ENCODE results near the gene L3MBTL4.

L3MBTL4 gene

DNA sequence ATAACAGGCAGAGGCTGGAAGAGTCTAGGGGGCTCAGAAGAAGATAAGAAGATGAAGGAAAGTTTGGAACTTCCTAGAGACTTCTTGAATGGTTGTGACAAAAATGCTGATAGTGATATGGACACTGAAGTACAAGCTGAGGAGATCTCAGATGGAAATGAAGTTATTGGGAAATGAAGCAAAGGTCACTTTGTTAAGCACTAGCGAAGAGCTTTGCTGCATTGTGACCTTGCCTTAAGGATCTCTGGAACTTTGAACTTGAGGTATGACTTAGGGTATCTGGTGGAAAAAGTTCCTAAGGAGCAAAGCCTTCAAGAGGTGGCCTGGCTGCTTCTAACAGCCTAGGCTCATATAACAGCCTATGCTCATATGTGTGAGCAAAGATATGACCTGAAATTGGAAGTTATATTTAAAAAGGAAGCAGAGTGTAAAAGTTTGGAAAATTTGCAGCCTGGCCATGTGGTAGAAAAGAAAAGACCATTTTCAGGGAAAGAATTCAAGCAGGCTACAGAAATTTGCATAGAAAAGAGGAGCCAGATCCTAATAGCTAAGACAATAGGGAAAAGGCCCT is 91.3 kb downstream of the L3MBTL4 start:
- Histone ChIP-seq H3K36me3 (peaks cover 8% of the 10 kb centered on the region), H3K9me3 (peaks cover 28% of the 10 kb centered on the region), H3K27ac (no peak overlapping the region), H3K9ac (no peak overlapping the region), H3K27me3 (no peaks in the 10 kb centered on the region), H3K4me3 (no peak overlapping the region), H3K4me2 (no peak overlapping the region), H3K4me1 (no peaks in the 10 kb centered on the region), H4K20me1 (no peaks in the 10 kb centered on the region)
- no peak for TF ChIP-seq Cebpa-rat (IDR thresholded peaks at IDR 0.05)

GRCh38 chr18:6315517-6316331 is 99.0 kb downstream of the L3MBTL4 start:
- Histone ChIP-seq H3K27me3 (no peaks in the 10 kb centered on the region), H3K9ac (no peak overlapping the region), H4K20me1 (no peaks in the 10 kb centered on the region), H3K9me3 (peaks cover 6% of the 10 kb centered on the region; the same call in 1 of the 2 replicates), H3K4me3 (no peak overlapping the region), H3K4me2 (no peak overlapping the region), H3K27ac (no peak overlapping the region), H3K4me1 (no peaks in the 10 kb centered on the region), H3K36me3 (peaks cover 7% of the 10 kb centered on the region; the same call in 1 of the 2 replicates)
- TF ChIP-seq Cebpa-rat (IDR thresholded peaks at IDR 0.05), result no peak

- Histone ChIP-seq H3K4me1 (no peaks in the 10 kb centered on the region), H3K4me3 (no peak overlapping the region), H3K27ac (no peak overlapping the region), H3K9ac (no peak overlapping the region), H3K9me3 (peaks cover 6% of the 10 kb centered on the region; the same call in 1 of the 2 replicates), H4K20me1 (no peaks in the 10 kb centered on the region), H3K36me3 (peaks cover 17% of the 10 kb centered on the region), H3K4me2 (no peak overlapping the region), H3K27me3 (no peaks in the 10 kb centered on the region)
- no peak for TF ChIP-seq Cebpa-rat (IDR thresholded peaks at IDR 0.05)
Observed at GRCh38 chr18:6313415-6313814, 101.3 kb downstream of the L3MBTL4 start.

GRCh38 chr18:6311456-6312215 is 103.1 kb downstream of the L3MBTL4 start:
- H3K27ac ChIP-seq, result no peak overlapping the region
- H3K9me3 ChIP-seq, result no peaks in the 10 kb centered on the region
- no peaks in the 10 kb centered on the region for H4K20me1 ChIP-seq
- no peaks in the 10 kb centered on the region for H3K4me1 ChIP-seq
- TF ChIP-seq Cebpa-rat (IDR thresholded peaks at IDR 0.05), result no peak
- H3K27me3 ChIP-seq, result no peaks in the 10 kb centered on the region
- no peak overlapping the region for H3K4me3 ChIP-seq
- H3K36me3 ChIP-seq, result peaks cover 17% of the 10 kb centered on the region
- H3K4me2 ChIP-seq, result no peak overlapping the region
- H3K9ac ChIP-seq, result no peak overlapping the region

GRCh38 chr18:6310714-6311113 is 104.0 kb downstream of the L3MBTL4 start:
- TF ChIP-seq Cebpa-rat (IDR thresholded peaks at IDR 0.05), result no peak
- Histone ChIP-seq H4K20me1 (no peaks in the 10 kb centered on the region), H3K4me2 (no peak overlapping the region), H3K4me1 (no peaks in the 10 kb centered on the region), H3K27ac (no peak overlapping the region), H3K9me3 (no peaks in the 10 kb centered on the region), H3K27me3 (no peaks in the 10 kb centered on the region), H3K36me3 (peaks cover 17% of the 10 kb centered on the region), H3K4me3 (no peak overlapping the region), H3K9ac (no peak overlapping the region)

GRCh38 chr18:6297875-6298274 is 116.8 kb downstream of the L3MBTL4 start:
- no peak overlapping the region for H3K4me3 ChIP-seq
- H3K4me1 ChIP-seq, result peaks cover 16% of the 10 kb centered on the region
- H3K27me3 ChIP-seq, result no peaks in the 10 kb centered on the region
- H3K9ac ChIP-seq, result no peak overlapping the region
- H3K9me3 ChIP-seq, result no peaks in the 10 kb centered on the region
- no peaks in the 10 kb centered on the region for H4K20me1 ChIP-seq
- H3K36me3 ChIP-seq, result no peaks in the 10 kb centered on the region; the same call in 1 of the 2 replicates
- no peak for TF ChIP-seq Cebpa-rat (IDR thresholded peaks at IDR 0.05)
- no peak overlapping the region for H3K4me2 ChIP-seq
- no peak overlapping the region for H3K27ac ChIP-seq

GRCh38 chr18:6294148-6294784 is 120.4 kb downstream of the L3MBTL4 start:
- no peak for TF ChIP-seq Cebpa-rat (IDR thresholded peaks at IDR 0.05)
- H3K9ac ChIP-seq, result no peak overlapping the region

DNA sequence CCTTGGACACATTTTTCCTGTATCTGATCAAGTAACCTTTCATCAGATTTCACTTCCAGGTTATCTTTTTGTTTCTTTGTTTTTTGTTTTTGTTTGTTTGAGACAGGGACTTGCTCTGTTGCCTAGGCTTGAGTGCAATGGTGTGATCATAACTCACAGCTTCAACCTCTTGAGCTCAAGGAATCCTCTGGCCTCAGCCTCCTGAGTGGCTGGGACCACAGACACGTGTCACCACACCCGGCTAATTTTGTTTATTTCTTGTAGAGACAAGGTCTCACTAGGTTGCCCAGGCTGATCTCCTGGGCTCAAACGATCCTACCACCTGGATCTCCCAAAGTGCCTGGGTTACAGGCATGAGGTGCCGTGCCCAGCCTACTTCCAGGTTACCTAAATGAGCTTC is 124.9 kb downstream of the L3MBTL4 start:
- H4K20me1 ChIP-seq, result no peaks in the 10 kb centered on the region

More at GRCh38 chr18:6294148-6294784, 120.4 kb downstream of the L3MBTL4 start:
- Histone ChIP-seq H3K27ac (peak overlapping the region; percentile 18; the same call in 1 of the 2 replicates), H3K27me3 (no peaks in the 10 kb centered on the region), H3K9me3 (no peaks in the 10 kb centered on the region), H3K4me3 (peak overlapping the region; percentile 34; the same call in 1 of the 2 replicates), H3K36me3 (no peaks in the 10 kb centered on the region), H3K4me2 (peak overlapping the region; percentile 69), H4K20me1 (no peaks in the 10 kb centered on the region), H3K4me1 (peaks cover 24% of the 10 kb centered on the region)

DNA sequence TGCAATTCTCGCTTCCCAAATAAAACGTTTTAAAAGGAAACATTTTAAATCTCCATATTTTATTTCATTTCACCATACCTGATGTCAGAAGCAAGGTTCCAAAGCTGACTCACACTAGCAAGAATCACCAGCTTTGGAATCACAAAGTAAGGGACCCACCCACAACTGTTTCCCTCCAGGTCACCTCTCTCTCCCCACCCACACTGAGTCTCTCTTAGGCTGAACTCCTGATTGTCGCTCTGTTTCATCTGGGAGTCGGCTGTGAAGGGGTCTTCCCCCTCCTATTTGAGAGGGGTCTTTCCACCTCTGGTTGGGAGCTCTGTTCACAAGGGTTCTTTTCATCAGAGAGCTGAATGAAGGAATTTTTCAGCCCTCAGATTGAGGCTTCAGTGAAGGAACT is 128.1 kb downstream of the L3MBTL4 start:
- Histone ChIP-seq H3K36me3 (peaks cover 9% of the 10 kb centered on the region; the same call in 1 of the 2 replicates), H3K4me1 (peaks cover 8% of the 10 kb centered on the region), H3K27me3 (no peaks in the 10 kb centered on the region), H3K9me3 (no peaks in the 10 kb centered on the region), H3K27ac (no peak overlapping the region), H3K4me3 (no peak overlapping the region), H3K9ac (no peak overlapping the region), H4K20me1 (no peaks in the 10 kb centered on the region), H3K4me2 (no peak overlapping the region)
- TF ChIP-seq Cebpa-rat (IDR thresholded peaks at IDR 0.05), result no peak

More for the DNA sequence above, 124.9 kb downstream of the L3MBTL4 start:
- Histone ChIP-seq H3K36me3 (peaks cover 3% of the 10 kb centered on the region; the same call in 1 of the 2 replicates), H3K27me3 (no peaks in the 10 kb centered on the region), H3K4me3 (no peak overlapping the region), H3K27ac (0 out of 2 replicates have a peak overlapping the region, but pooled peaks have one; percentile 46), H3K4me1 (peaks cover 22% of the 10 kb centered on the region), H3K9ac (no peak overlapping the region), H3K9me3 (no peaks in the 10 kb centered on the region), H3K4me2 (peak overlapping the region; percentile 53)
- no peak for TF ChIP-seq Cebpa-rat (IDR thresholded peaks at IDR 0.05)
